IMR-90 (cell line): Measurements from ENCODE around the gene USP12.

ENCODE experiments used
- BHLHE40 ChIP-seq: fragments of 150-350 bp; IDR thresholded peaks from 2 replicates; pipeline ENCODE4 v1.6.1; 2016; ENCODE audit warnings: mild to moderate bottlenecking, low read depth, low read length
- CHD1 ChIP-seq: IDR thresholded peaks from 2 replicates; pipeline ENCODE4 v1.6.1; 2012; ENCODE audit warnings: low read depth, low read length, improper control_type of control experiment
- MAZ ChIP-seq: IDR thresholded peaks from 2 replicates; pipeline ENCODE4 v1.6.1; 2012; ENCODE audit warnings: low read depth, mild to moderate bottlenecking, low read length, improper control_type of control experiment, moderate library complexity, borderline replicate concordance
- NFE2L2 ChIP-seq: fragments of 150-350 bp; IDR thresholded peaks from 2 replicates; pipeline ENCODE4 v1.6.1; 2016; ENCODE audit warnings: low read depth, mild to moderate bottlenecking, low read length
- POLR2A ChIP-seq: IDR thresholded peaks from 2 replicates; pipeline ENCODE4 v1.6.1; 2012; ENCODE audit warnings: mild to moderate bottlenecking, low read depth, low read length
- RFX5 ChIP-seq: IDR thresholded peaks from 2 replicates; pipeline ENCODE4 v1.8.0; 2012; ENCODE audit warnings: low read depth, mild to moderate bottlenecking, low read length, moderate library complexity
- TF ChIP-seq, protein P1 (sequence below): conservative IDR thresholded peaks from 2 replicates; pipeline ENCODE4 v1.5.1; 2012; ENCODE audit warnings: mild to moderate bottlenecking, low read depth, low read length, improper control_type of control experiment
- TF ChIP-seq, protein P2 (sequence below): fragments of 150-350 bp; IDR thresholded peaks from 2 replicates; pipeline ENCODE4 v1.6.1; 2017; ENCODE audit warnings: mild to moderate bottlenecking, antibody characterized with exemption, low read length, low read depth

DNA sequence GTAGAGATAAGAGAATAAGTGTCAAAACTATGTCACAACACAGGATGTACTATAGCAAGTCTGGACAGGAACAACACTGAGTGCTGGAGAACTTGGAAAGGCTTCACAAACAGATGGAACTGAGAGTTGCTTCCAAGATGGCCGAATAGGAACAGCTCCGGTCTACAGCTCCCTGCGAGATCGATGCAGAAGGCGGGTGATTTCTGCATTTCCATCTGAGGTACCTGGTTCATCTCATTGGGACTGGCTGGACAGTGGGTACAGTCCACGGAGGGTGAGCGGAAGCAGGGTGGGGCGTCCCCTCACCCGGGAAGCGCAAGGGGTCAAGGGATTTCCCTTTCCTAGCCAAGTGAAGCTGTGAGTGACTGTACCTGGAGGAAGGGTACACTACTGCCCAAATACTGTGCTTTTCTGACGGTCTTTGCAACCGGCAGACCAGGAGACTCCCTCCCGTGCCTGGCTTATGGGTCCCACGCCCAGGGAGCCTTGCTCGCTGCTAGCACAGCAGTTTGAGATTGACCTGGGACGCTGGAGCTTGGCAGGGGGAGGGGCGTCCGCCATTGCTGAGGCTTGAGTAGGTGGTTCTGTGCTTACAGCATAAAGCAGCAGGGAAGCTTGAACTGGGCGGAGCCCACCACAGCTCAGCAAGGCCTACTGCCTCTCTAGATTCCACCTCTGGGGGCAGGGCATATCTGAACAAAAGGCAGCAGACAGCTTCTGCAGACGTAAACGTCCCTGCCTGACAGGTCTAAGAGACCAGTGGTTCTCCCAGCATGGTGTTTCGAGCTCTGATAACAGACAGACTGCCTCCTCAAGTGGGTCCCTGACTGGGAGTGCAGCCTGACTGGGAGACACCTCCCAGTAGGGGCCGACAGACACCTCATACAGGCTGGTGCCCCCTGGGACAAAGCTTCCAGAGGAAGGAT is 46.0 kb downstream of the USP12 start:
- TF ChIP-seq, protein P1, sequence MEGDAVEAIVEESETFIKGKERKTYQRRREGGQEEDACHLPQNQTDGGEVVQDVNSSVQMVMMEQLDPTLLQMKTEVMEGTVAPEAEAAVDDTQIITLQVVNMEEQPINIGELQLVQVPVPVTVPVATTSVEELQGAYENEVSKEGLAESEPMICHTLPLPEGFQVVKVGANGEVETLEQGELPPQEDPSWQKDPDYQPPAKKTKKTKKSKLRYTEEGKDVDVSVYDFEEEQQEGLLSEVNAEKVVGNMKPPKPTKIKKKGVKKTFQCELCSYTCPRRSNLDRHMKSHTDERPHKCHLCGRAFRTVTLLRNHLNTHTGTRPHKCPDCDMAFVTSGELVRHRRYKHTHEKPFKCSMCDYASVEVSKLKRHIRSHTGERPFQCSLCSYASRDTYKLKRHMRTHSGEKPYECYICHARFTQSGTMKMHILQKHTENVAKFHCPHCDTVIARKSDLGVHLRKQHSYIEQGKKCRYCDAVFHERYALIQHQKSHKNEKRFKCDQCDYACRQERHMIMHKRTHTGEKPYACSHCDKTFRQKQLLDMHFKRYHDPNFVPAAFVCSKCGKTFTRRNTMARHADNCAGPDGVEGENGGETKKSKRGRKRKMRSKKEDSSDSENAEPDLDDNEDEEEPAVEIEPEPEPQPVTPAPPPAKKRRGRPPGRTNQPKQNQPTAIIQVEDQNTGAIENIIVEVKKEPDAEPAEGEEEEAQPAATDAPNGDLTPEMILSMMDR: no peak
- TF ChIP-seq NFE2L2: no peak
- TF ChIP-seq POLR2A: no peak
- TF ChIP-seq, protein P2, sequence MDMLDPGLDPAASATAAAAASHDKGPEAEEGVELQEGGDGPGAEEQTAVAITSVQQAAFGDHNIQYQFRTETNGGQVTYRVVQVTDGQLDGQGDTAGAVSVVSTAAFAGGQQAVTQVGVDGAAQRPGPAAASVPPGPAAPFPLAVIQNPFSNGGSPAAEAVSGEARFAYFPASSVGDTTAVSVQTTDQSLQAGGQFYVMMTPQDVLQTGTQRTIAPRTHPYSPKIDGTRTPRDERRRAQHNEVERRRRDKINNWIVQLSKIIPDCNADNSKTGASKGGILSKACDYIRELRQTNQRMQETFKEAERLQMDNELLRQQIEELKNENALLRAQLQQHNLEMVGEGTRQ: no peak
- no peak for TF ChIP-seq BHLHE40
- TF ChIP-seq MAZ: no peak
- TF ChIP-seq RFX5: no peak
- no peak for TF ChIP-seq CHD1
